A172 (cell line): ENCODE measurements around the gene SPATC1L. TPM values are rescaled to one million over a fixed set of nuclear protein-coding genes. Genes with fewer than 3 reads are reported as not detected.
"Not testable (repeated sequence)": the region's sequence is repeated elsewhere in the genome, so short reads cannot be mapped to it uniquely, and the experiment has no call there.

Source experiments
- DNase-seq: peaks from one replicate; pipeline ENCODE4 v3.0.0-alpha.2; 2015; ENCODE audit warnings: low spot score
- total RNA-seq: library from RNA; depleted of rRNA; stranded (reverse); fragments of >200 nt; shearing (Covaris generic); gene quantifications from 2 replicates; pipeline ENCODE4 v1.2.3, GENCODE V29; 2014

Gene SPATC1L
- total RNA-seq, 1 experiment from 2014 or later = 16.0 TPM

- DNase-seq = not testable (repeated sequence)
Observed at GRCh38 chr21:46200877-46201803, 16.9 kb upstream of the SPATC1L start.

- no peak for DNase-seq
Observed at GRCh38 chr21:46199436-46200373, 15.4 kb upstream of the SPATC1L start.

- DNase-seq = no peak
Observed at GRCh38 chr21:46196733-46197132, 12.5 kb upstream of the SPATC1L start.

GRCh38 chr21:46195595-46196195 is 11.4 kb upstream of the SPATC1L start:
- DNase-seq = no peak

GRCh38 chr21:46194374-46195334 is 10.4 kb upstream of the SPATC1L start:
- DNase-seq = no peak

- DNase-seq = no peak
Observed at GRCh38 chr21:46193829-46194373, 9.6 kb upstream of the SPATC1L start.

- no peak for DNase-seq
Observed at GRCh38 chr21:46191686-46192575, 7.7 kb upstream of the SPATC1L start.

GRCh38 chr21:46191257-46191685 is 7.0 kb upstream of the SPATC1L start:
- DNase-seq = peak; percentile 74

GRCh38 chr21:46190491-46191131 is 6.4 kb upstream of the SPATC1L start:
- DNase-seq = no peak

GRCh38 chr21:46189959-46190490 is 5.8 kb upstream of the SPATC1L start:
- no peak for DNase-seq

GRCh38 chr21:46189213-46189958 is 5.1 kb upstream of the SPATC1L start:
- DNase-seq = peak; percentile 21

- DNase-seq = peak; percentile 76
Observed at GRCh38 chr21:46188226-46189212, 4.3 kb upstream of the SPATC1L start.

GRCh38 chr21:46187814-46188213 is 3.6 kb upstream of the SPATC1L start:
- no peak for DNase-seq

GRCh38 chr21:46187261-46187660 is 3.0 kb upstream of the SPATC1L start:
- no peak for DNase-seq

GRCh38 chr21:46185716-46186115 is 1.5 kb upstream of the SPATC1L start:
- DNase-seq = no peak
